ENCODE data around the gene C19orf44.
"Not testable (repeated sequence)": the region's sequence is repeated elsewhere in the genome, so short reads cannot be mapped to it uniquely, and the experiment has no call there.

Gene C19orf44

GRCh38 chr19:16495982-16496612 is at the start of gene C19orf44, which contains the start of gene CALR3:
Gene C19orf44 (plus strand): TSS chr19:16496394. CDS start chr19:16500793, 4,399 bp downstream.
Gene CALR3 (minus strand): TSS chr19:16496167. CDS start chr19:16496129, 38 bp downstream.
- DNase-seq (ENCODE audit: low spot score): peak; percentile 98

- DNase-seq (ENCODE audit: low spot score): peak; percentile 91
Observed at GRCh38 chr19:16446724-16447368, 49.3 kb upstream of the C19orf44 start.

GRCh38 chr19:16448872-16449271 is 47.3 kb upstream of the C19orf44 start:
- not testable (repeated sequence) for DNase-seq (ENCODE audit: low spot score)

- no peak for DNase-seq (ENCODE audit: low spot score)
Observed at GRCh38 chr19:16449330-16449961, 46.7 kb upstream of the C19orf44 start.

- no peak for DNase-seq (ENCODE audit: low spot score)
Observed at GRCh38 chr19:16452325-16452724, 43.9 kb upstream of the C19orf44 start.

GRCh38 chr19:16454351-16454918 is 41.8 kb upstream of the C19orf44 start:
- no peak for DNase-seq (ENCODE audit: low spot score)

GRCh38 chr19:16455489-16455888 is 40.7 kb upstream of the C19orf44 start:
- DNase-seq (ENCODE audit: low spot score): no peak

GRCh38 chr19:16456652-16457194 is 39.5 kb upstream of the C19orf44 start:
- DNase-seq (ENCODE audit: low spot score): no peak

- peak; percentile 77 for DNase-seq (ENCODE audit: low spot score)
Observed at GRCh38 chr19:16457195-16457953, 38.8 kb upstream of the C19orf44 start.

GRCh38 chr19:16457954-16458331 is 38.3 kb upstream of the C19orf44 start:
- no peak for DNase-seq (ENCODE audit: low spot score)

- no peak for DNase-seq (ENCODE audit: low spot score)
Observed at GRCh38 chr19:16458391-16459341, 37.5 kb upstream of the C19orf44 start.

GRCh38 chr19:16459680-16460079 is 36.5 kb upstream of the C19orf44 start:
- no peak for DNase-seq (ENCODE audit: low spot score)

GRCh38 chr19:16460454-16460853 is 35.7 kb upstream of the C19orf44 start:
- DNase-seq (ENCODE audit: low spot score): no peak

GRCh38 chr19:16461630-16462051 is 34.6 kb upstream of the C19orf44 start:
- DNase-seq (ENCODE audit: low spot score): no peak

- no peak for DNase-seq (ENCODE audit: low spot score)
Observed at GRCh38 chr19:16462757-16463250, 33.4 kb upstream of the C19orf44 start.

GRCh38 chr19:16463341-16463990 is 32.7 kb upstream of the C19orf44 start:
- no peak for DNase-seq (ENCODE audit: low spot score)

- no peak for DNase-seq (ENCODE audit: low spot score)
Observed at GRCh38 chr19:16463991-16464575, 32.1 kb upstream of the C19orf44 start.

- no peak for DNase-seq (ENCODE audit: low spot score)
Observed at GRCh38 chr19:16465239-16465638, 31.0 kb upstream of the C19orf44 start.

GRCh38 chr19:16466802-16467427 is 29.3 kb upstream of the C19orf44 start:
- DNase-seq (ENCODE audit: low spot score): not testable (repeated sequence)
